Fibroblast of lung (primary cell): ENCODE data around the gene EIF4G2.

ENCODE experiments used
- EZH2 ChIP-seq: IDR thresholded peaks from 2 replicates; pipeline ENCODE4 v1.5.1; 2012; ENCODE audit warnings: low read length, control low read depth, mild to moderate bottlenecking; ENCODE audit errors: missing control alignments
- TF ChIP-seq, protein P1 (sequence below), 2 donors: IDR thresholded peaks in 1 of 2; conservative IDR thresholded peaks in 1 of 2; 1 replicate in 1 of 2; 2 replicates in 1 of 2; pipeline ENCODE4 v1.5.1; 2011 to 2012; ENCODE audit warnings: low read length in 2 of 2, control low read depth in 1 of 2, inconsistent platforms in 1 of 2, low read depth in 1 of 2, mild to moderate bottlenecking in 1 of 2

GRCh38 chr11:10758957-10759356, 49.8 kb downstream of the EIF4G2 start:
- TF ChIP-seq, protein P1, sequence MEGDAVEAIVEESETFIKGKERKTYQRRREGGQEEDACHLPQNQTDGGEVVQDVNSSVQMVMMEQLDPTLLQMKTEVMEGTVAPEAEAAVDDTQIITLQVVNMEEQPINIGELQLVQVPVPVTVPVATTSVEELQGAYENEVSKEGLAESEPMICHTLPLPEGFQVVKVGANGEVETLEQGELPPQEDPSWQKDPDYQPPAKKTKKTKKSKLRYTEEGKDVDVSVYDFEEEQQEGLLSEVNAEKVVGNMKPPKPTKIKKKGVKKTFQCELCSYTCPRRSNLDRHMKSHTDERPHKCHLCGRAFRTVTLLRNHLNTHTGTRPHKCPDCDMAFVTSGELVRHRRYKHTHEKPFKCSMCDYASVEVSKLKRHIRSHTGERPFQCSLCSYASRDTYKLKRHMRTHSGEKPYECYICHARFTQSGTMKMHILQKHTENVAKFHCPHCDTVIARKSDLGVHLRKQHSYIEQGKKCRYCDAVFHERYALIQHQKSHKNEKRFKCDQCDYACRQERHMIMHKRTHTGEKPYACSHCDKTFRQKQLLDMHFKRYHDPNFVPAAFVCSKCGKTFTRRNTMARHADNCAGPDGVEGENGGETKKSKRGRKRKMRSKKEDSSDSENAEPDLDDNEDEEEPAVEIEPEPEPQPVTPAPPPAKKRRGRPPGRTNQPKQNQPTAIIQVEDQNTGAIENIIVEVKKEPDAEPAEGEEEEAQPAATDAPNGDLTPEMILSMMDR (conservative IDR thresholded peaks at IDR 0.05 in 1 of 2, IDR thresholded peaks at IDR 0.05 in 1 of 2; ENCODE audit: low read depth in 1 of 2, low read length in 2 of 2): peak in 1 of 2 donors; percentile 25
- no peak for TF ChIP-seq EZH2
